NOMO-1 (cell line): ENCODE measurements around the gene ARHGEF16.
A peak's percentile ranks its signal among the peaks of the same experiment; 100 is the strongest.

Experiments
- DNase-seq, 2 experiments: peaks; one replicate each; lab custom pipeline; 2025; ENCODE audit not compliant: unreplicated experiment in 2 of 2; lab: John Stamatoyannopoulos, UW

Gene ARHGEF16

GRCh38 chr1:3453891-3454810 is at the start of gene ARHGEF16:
Gene ARHGEF16, plus strand, starts transcription at chr1:3454665. Its CDS starts 8,420 bp downstream, at chr1:3463085.
- peak in 1 of 2 experiments; percentile 21 for DNase-seq

DNA sequence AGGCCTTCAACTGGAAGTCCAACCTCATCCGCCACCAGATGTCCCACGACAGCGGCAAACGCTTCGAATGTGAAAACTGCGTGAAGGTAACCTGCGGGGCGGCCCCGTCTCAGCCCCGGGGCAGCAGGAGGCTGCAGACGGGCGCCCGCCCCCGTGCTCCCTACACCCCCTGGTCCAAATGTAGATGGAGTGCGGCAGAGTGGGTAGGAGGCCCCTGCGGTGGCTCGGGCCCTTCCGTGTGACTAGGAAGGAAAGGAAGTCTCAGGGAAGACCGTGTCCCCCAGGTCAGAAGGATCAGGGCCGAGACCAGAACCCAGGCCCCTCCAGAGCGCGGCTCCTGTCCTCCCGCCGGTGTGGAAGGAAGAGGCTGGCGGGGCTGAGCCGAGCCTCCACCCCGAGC is 49.7 kb upstream of the ARHGEF16 start:
- no peak for DNase-seq

DNA sequence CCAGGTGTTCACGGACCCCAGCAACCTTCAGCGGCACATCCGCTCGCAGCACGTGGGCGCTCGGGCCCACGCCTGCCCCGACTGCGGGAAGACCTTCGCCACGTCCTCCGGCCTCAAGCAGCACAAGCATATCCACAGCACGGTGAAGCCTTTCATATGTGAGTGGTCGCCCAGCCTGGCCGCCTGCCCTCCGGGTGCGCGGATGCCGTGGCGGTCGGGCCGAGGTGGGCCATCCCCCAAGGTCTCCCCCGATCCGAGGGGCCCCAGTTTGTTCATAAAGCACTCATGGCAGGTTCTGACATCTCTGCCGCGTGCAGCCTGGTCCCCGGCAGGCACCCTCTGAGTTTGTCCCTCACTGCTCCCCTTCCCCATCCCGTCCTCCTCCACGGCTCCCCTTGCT is 49.0 kb upstream of the ARHGEF16 start:
- DNase-seq, result no peak

DNA sequence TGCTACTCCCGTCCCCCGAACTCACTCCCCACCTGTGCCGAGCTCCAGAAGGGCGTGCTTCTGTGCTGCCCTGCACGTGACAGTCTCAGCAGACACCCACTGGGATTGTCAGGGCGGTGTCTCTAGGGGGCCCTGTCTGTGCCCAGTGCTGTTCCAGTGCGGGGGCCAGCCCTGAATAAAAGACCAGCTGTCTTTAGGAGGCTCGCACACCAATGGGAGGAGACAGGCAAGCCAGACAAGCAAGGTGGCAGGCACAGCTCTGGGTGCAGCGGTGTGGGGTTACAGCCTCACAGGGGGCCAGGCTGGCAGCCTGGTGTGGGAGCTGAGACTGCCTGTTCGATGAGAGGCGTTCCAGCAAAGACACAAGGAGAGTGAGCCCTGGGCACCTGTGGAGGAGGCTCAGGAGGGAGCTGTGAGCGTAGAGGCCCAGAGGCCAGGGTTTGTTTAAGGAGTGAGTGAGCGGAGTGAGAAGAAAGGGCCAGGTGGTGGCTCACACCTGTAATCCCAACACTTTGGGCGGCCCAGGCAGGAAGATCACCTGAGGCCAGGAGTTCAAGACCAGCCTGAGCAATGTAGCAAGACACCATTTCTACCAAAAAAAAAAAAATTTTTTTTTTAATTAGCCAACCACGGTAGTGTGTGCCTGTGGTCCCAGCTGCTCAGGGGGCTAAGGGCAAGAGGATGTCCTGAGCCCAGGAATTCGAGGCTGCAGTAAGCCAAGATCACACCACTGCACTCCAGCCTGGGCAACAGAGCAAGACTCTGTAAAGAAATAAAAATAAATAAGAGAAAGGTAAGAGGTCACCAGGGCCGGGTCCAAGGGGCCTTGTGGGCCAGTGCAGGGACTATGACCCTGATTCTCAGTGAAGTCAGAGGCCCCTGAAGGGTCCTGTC is 48.2 kb upstream of the ARHGEF16 start:
- DNase-seq, result no peak

DNA sequence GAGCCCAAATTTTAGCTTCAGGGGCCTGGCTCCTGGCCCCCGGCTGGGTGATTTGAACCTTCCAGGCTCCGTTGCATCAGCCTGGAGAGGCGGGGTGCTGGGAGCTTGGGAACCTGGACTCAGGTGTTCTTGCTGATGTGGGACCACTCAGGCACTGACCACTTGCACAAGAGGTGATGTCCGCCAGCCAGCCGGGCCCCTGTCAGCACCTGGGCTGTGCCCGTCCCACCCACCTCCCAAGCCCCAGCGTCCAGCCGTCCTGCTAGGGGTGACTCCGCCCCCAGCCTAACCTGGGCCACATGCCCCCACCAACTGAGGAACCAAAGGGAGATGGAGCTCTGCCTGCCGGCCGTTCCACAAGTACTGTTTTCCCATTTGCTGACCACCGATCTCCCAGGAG is 47.4 kb upstream of the ARHGEF16 start:
- DNase-seq, result no peak

GRCh38 chr1:3408751-3409266 is 45.7 kb upstream of the ARHGEF16 start:
- DNase-seq, result no peak

DNA sequence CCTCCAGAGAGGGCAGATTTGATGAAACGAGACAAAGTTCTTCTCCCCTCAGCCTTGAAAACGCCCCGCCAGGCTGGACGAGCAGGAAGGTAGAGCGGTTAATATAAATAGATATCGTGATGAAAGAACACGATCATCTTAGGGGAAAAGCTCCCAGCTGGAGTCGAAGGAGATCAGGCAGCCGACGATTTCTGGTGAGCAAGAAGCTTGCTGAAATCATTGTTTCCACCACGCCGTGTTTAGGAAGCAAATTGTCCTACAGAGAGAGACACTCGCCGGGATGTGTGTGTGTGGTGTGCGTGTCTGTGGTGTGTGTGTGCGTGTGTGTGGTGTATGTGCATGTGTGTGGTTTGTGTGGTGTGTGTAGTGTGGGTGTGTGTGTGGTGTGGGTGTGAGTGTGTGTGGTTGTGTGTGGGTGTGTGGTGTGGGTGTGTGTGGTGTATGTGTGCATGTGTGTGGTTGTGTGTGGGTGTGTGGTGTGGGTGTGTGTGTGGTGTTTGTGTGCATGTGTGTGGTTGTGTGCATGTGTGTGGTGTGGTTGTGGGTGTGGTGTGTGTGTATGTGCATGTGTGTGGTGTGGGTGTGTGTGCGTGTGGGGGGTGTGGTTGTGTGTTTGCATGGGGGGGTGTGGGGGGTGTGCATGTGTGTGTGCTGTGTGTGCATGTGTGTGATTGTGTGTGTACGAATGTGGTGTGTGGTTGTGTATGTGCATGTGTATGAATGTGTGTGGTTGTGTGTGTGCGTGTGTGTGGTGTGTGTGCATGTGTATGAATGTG is 44.9 kb upstream of the ARHGEF16 start:
- no peak for DNase-seq

- no peak for DNase-seq
Observed at GRCh38 chr1:3410142-3410925, 44.1 kb upstream of the ARHGEF16 start.

- no peak for DNase-seq
Observed at GRCh38 chr1:3411806-3412205, 42.7 kb upstream of the ARHGEF16 start.

- DNase-seq, result no peak
Observed at GRCh38 chr1:3412376-3412775, 42.1 kb upstream of the ARHGEF16 start.

GRCh38 chr1:3413975-3414710 is 40.3 kb upstream of the ARHGEF16 start:
- no peak for DNase-seq

- no peak for DNase-seq
Observed at GRCh38 chr1:3415260-3416090, 39.0 kb upstream of the ARHGEF16 start.

DNA sequence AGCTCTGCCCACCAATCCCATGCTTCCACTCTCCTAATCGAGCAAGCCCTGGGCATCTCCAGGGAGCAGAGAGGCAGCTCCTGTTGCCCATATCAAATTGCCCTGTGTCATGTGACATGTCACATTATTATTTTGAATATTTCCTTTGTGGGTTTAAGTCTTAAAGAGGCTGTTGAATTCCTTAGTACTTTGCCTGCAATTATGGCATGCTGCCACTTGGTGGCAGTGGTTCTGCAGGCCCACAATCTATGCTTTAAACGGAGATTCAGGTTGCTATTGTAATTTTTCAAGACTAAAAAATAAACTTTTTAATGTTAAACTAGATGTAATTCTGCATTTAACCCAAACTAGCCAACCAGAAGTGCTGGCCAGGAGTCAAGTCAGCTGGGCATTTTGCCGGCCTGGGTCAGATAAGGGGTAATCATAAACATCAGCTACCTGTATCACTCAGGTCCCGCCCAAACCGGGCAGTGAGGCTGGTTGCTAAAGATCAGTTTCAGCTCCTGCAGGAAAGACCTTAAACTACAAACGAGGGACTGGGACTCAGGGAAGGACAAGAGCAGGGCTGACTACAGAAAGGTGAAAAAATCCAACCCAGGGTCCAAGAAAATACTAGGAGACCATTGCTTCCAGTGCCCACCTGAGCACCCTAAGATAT is 37.3 kb upstream of the ARHGEF16 start:
- DNase-seq, result no peak

GRCh38 chr1:3417934-3418333 is 36.5 kb upstream of the ARHGEF16 start:
- DNase-seq, result no peak

DNA sequence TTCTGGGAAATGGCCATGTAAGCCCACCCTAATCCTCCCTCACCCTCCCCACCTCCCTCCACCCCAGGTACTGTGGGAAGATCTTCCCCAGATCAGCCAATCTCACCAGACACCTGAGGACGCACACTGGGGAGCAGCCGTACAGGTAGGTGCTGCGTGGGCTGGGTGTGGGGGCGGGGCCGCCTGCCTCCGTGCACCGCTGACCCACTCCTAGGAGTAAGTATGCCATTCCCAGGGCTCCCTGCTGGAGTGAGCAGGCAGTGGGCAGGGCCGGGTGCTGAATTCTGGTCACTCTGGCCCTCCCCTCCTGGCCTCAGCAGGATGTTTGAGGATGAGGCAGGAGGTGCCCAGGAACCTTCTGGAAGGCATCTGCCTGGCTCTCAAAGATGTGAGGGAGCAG is 35.9 kb upstream of the ARHGEF16 start:
- no peak for DNase-seq

DNA sequence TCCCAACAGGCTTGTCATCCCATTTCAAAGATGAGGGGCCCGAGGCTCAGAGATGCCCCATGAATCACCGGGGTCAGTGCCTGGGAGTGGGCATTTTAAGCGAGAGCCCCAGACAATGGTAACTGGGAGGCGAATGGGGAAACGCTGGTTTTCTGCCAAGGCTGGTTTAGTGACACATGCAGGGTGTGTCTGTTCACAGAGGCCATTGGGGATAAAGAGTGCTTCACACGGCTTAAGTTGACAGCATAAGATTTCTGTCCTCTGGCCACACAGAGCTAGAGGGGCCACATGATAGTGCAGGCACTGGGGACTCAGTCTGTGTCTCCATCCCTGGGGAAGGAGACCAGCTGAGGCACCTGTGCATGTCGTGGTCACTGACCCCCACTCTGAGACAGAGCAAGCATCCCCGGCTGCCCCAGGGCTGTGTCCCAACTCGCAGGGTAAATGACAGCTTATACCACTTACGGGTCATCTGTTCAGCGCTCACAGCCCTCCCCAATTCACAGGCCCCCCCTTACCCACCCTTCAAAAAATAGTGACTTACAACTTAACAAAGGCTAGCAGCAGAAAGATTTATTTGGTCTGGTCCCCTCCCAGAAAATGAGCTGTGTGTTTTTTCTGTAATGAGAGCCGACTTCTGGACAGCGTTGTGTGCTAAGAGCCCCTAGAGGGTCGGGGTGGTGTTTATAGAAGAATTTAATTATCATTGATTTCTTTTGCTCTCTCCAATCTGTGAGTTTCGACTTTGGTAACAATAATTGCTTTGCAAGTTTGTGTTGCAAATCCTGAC is 34.9 kb upstream of the ARHGEF16 start:
- DNase-seq, result no peak
